SK-N-SH treated with all-trans-retinoic acid at 6 μM for 48 hours (cell line): ENCODE results near the gene HECTD4.

Experiments
- ATAC-seq: fragments of 200-7000 bp; cut with Tn5 transposase; 3 replicates; pipeline ENCODE4 v1.9.1; 2020; ENCODE audit warnings: mild to moderate bottlenecking, moderate library complexity
- ARNTL ChIP-seq: fragments of 450-650 bp; formaldehyde crosslinking; IDR thresholded peaks from 2 replicates; pipeline ENCODE4 v1.5.0; 2020; ENCODE audit warnings: low read depth, mild to moderate bottlenecking, moderate library complexity, borderline replicate concordance
- CREB5 ChIP-seq: fragments of 250-450 bp; sonication (Bioruptor Pico); IDR thresholded peaks from 2 replicates; pipeline ENCODE4 v1.5.1; 2020; ENCODE audit warnings: low read depth, mild to moderate bottlenecking, moderate library complexity
- CSDC2 ChIP-seq: fragments of 250-450 bp; sonication (Bioruptor Pico); IDR thresholded peaks from 2 replicates; pipeline ENCODE4 v1.5.0; 2020; ENCODE audit warnings: mild to moderate bottlenecking, moderate library complexity
- CSRNP3 ChIP-seq: fragments of 250-450 bp; sonication (Bioruptor Pico); IDR thresholded peaks from 2 replicates; pipeline ENCODE4 v1.5.1; 2021; ENCODE audit warnings: mild to moderate bottlenecking, moderate library complexity
- ESRRG ChIP-seq: fragments of 250-450 bp; sonication (Bioruptor Pico); IDR thresholded peaks from 2 replicates; pipeline ENCODE4 v1.6.1; 2021; ENCODE audit warnings: mild to moderate bottlenecking
- GLIS3 ChIP-seq: fragments of 250-450 bp; sonication (Bioruptor Pico); IDR thresholded peaks from 2 replicates; pipeline ENCODE4 v1.5.0; 2020; ENCODE audit warnings: mild to moderate bottlenecking, moderate library complexity
- ISL1 ChIP-seq: fragments of 250-450 bp; sonication (Bioruptor Pico); IDR thresholded peaks from 2 replicates; pipeline ENCODE4 v2.1.2; 2022; ENCODE audit warnings: mild to moderate bottlenecking, moderate library complexity
- OSR1 ChIP-seq: fragments of 250-450 bp; sonication (Bioruptor Pico); IDR thresholded peaks from 2 replicates; pipeline ENCODE4 v1.8.0; 2022; ENCODE audit warnings: moderate library complexity, mild to moderate bottlenecking, inconsistent platforms
- PPARA ChIP-seq: fragments of 250-450 bp; sonication (Bioruptor Pico); IDR thresholded peaks from 2 replicates; pipeline ENCODE4 v1.5.0; 2020; ENCODE audit warnings: mild to moderate bottlenecking, borderline replicate concordance
- RARB ChIP-seq: fragments of 250-450 bp; sonication (Bioruptor Pico); IDR thresholded peaks from 2 replicates; pipeline ENCODE4 v1.8.0; 2021; ENCODE audit warnings: mild to moderate bottlenecking, moderate library complexity
- SNAI2 ChIP-seq: fragments of 250-450 bp; sonication (Bioruptor Pico); IDR thresholded peaks from 2 replicates; pipeline ENCODE4 v1.5.0; 2020; ENCODE audit warnings: mild to moderate bottlenecking, moderate library complexity
- TCF4 ChIP-seq: fragments of 250-450 bp; sonication (Bioruptor Pico); IDR thresholded peaks from 2 replicates; pipeline ENCODE4 v1.8.0; 2021; ENCODE audit warnings: mild to moderate bottlenecking, moderate library complexity, borderline replicate concordance
- TOX ChIP-seq: fragments of 250-450 bp; sonication (Bioruptor Pico); IDR thresholded peaks from 2 replicates; pipeline ENCODE4 v1.8.0; 2021; ENCODE audit warnings: mild to moderate bottlenecking, moderate library complexity, borderline replicate concordance
- TSHZ2 ChIP-seq: fragments of 250-450 bp; sonication (Bioruptor Pico); IDR thresholded peaks from 2 replicates; pipeline ENCODE4 v1.5.0; 2020; ENCODE audit warnings: mild to moderate bottlenecking, moderate library complexity
- ZC3H10 ChIP-seq: fragments of 250-450 bp; sonication (Bioruptor Pico); IDR thresholded peaks from 2 replicates; pipeline ENCODE4 v1.5.1; 2021; ENCODE audit warnings: mild to moderate bottlenecking, moderate library complexity
- ZFP3 ChIP-seq: fragments of 250-450 bp; sonication (Bioruptor Pico); IDR thresholded peaks from 2 replicates; pipeline ENCODE4 v1.5.0; 2020; ENCODE audit warnings: mild to moderate bottlenecking, moderate library complexity
- ZFP30 ChIP-seq: fragments of 450-650 bp; formaldehyde crosslinking; IDR thresholded peaks from 2 replicates; pipeline ENCODE4 v1.5.0; 2022; ENCODE audit warnings: mild to moderate bottlenecking, moderate library complexity
- ZNF565 ChIP-seq: fragments of 450-650 bp; formaldehyde crosslinking; conservative IDR thresholded peaks from 2 replicates; pipeline ENCODE4 v1.5.0; 2020; ENCODE audit warnings: low read depth, mild to moderate bottlenecking, moderate library complexity
- ZNF70 ChIP-seq: fragments of 450-650 bp; formaldehyde crosslinking; IDR thresholded peaks from 2 replicates; pipeline ENCODE4 v1.5.0; 2020; ENCODE audit warnings: mild to moderate bottlenecking, moderate library complexity
- ZNF8 ChIP-seq: fragments of 450-650 bp; formaldehyde crosslinking; IDR thresholded peaks from 2 replicates; pipeline ENCODE4 v1.5.0; 2020; ENCODE audit warnings: mild to moderate bottlenecking, moderate library complexity
- TF ChIP-seq, protein P1 (sequence below): fragments of 250-450 bp; sonication (Bioruptor Pico); IDR thresholded peaks from 2 replicates; pipeline ENCODE4 v1.8.0; 2021; ENCODE audit warnings: low read depth, mild to moderate bottlenecking, moderate library complexity, borderline replicate concordance
- TF ChIP-seq, protein P2 (sequence below): fragments of 250-450 bp; sonication (Bioruptor Pico); IDR thresholded peaks from 2 replicates; pipeline ENCODE4 v1.8.0; 2020; ENCODE audit warnings: mild to moderate bottlenecking, moderate library complexity, borderline replicate concordance

Gene HECTD4

DNA sequence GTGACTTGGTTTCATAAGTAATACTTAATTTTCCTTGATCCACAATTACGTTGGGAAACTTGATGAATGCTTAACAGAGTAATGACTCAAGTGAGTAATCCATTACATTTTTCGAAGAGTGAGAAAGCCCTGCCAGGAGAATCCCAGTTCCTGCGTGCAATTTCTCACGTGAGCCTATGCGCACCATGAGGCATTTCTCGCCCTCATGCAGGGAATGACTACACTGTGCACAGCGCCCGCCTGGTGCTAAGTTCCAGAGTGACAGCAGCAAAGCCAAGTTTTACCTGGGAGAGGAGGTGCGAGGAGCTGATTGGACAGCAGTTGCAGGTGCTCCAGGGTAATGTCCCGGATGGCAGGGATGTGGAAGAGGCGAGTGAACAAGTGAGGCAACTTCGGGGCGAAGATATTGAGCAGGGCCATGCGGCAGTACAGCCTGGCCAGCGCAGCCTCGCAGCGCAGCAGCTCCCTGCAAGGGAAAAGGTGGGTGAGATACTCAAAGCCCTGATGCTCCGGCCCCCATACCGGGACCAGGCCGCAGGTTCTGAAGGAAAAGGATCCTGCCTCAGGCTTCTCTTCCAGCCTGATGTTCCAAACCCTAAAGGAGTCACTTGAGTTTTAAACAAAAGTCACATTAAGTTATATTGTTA is 187.5 kb downstream of the HECTD4 start:
- TF ChIP-seq ZC3H10 (CRISPR knock-in tag) = no peak
- no peak for TF ChIP-seq ISL1
- TF ChIP-seq ZFP3 (CRISPR knock-in tag) = no peak
- TF ChIP-seq, protein P1, sequence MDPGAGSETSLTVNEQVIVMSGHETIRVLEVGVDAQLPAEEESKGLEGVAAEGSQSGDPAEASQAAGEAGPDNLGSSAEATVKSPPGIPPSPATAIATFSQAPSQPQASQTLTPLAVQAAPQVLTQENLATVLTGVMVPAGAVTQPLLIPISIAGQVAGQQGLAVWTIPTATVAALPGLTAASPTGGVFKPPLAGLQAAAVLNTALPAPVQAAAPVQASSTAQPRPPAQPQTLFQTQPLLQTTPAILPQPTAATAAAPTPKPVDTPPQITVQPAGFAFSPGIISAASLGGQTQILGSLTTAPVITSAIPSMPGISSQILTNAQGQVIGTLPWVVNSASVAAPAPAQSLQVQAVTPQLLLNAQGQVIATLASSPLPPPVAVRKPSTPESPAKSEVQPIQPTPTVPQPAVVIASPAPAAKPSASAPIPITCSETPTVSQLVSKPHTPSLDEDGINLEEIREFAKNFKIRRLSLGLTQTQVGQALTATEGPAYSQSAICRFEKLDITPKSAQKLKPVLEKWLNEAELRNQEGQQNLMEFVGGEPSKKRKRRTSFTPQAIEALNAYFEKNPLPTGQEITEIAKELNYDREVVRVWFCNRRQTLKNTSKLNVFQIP = no peak
- no peak for TF ChIP-seq OSR1 (CRISPR knock-in tag)
- no peak for TF ChIP-seq ZNF8 (CRISPR knock-in tag)
- no peak for TF ChIP-seq CSRNP3 (CRISPR knock-in tag)
- no peak for TF ChIP-seq TCF4 (CRISPR knock-in tag)
- TF ChIP-seq, all 23 proteins: peak for 0
- ATAC-seq = no peak

DNA sequence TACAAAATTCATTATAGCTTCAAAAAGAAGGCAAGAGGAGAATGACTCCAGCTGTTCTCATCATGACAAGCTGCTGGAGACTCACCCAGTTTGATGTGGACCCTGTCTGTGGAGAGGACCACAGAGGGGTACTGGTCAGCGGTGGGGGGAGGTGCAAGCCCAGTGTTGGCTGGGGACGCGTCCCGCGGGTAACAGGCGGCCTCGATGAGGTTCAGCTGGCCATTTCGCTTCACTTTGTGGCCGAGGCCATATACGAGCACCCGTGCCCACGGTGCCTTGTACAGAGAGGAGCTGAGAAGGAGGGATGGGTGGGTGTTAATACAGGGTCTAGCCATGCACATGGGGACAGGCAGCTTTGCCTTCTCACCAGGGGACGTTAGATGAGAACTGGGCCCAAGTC is 189.8 kb downstream of the HECTD4 start:
- ATAC-seq = no peak
- TF ChIP-seq OSR1 (CRISPR knock-in tag) (no peak), ARNTL (CRISPR knock-in tag) (no peak), ISL1 (no peak), ZC3H10 (CRISPR knock-in tag) (no peak), CREB5 (CRISPR knock-in tag) (no peak), PPARA (CRISPR knock-in tag) (no peak), RARB (CRISPR knock-in tag) (no peak), ZFP30 (no peak), TSHZ2 (CRISPR knock-in tag) (no peak), ESRRG (CRISPR knock-in tag) (no peak), CSDC2 (CRISPR knock-in tag) (no peak), TOX (CRISPR knock-in tag) (no peak), SNAI2 (no peak), GLIS3 (no peak), ZNF8 (CRISPR knock-in tag) (no peak), ZNF70 (CRISPR knock-in tag) (no peak), ZNF565 (no peak), ZFP3 (CRISPR knock-in tag) (no peak)
- TF ChIP-seq, protein P2, sequence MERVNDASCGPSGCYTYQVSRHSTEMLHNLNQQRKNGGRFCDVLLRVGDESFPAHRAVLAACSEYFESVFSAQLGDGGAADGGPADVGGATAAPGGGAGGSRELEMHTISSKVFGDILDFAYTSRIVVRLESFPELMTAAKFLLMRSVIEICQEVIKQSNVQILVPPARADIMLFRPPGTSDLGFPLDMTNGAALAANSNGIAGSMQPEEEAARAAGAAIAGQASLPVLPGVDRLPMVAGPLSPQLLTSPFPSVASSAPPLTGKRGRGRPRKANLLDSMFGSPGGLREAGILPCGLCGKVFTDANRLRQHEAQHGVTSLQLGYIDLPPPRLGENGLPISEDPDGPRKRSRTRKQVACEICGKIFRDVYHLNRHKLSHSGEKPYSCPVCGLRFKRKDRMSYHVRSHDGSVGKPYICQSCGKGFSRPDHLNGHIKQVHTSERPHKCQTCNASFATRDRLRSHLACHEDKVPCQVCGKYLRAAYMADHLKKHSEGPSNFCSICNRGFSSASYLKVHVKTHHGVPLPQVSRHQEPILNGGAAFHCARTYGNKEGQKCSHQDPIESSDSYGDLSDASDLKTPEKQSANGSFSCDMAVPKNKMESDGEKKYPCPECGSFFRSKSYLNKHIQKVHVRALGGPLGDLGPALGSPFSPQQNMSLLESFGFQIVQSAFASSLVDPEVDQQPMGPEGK (CRISPR knock-in tag) = no peak

- ATAC-seq = no peak
- TF ChIP-seq CSDC2 (CRISPR knock-in tag) = no peak
- TF ChIP-seq ZNF8 (CRISPR knock-in tag) = no peak
- no peak for TF ChIP-seq RARB (CRISPR knock-in tag)
- TF ChIP-seq SNAI2 = no peak
- TF ChIP-seq CSRNP3 (CRISPR knock-in tag) = no peak
- TF ChIP-seq OSR1 (CRISPR knock-in tag) = no peak
- no peak for TF ChIP-seq ZFP30
Observed at GRCh38 chr12:112191840-112192321, 190.3 kb downstream of the HECTD4 start.
